Neural progenitor cell (in vitro differentiated cells): Measurements from ENCODE around the gene KIF21B. TPM values are rescaled to one million over a fixed set of nuclear protein-coding genes. Genes with fewer than 3 reads are reported as not detected.

Experiments used
- DNase-seq: peaks from one replicate; pipeline ENCODE4 v3.0.0-alpha.2; 2016; ENCODE audit warnings: low spot score
- H2AFZ ChIP-seq: fragments of 200-600 bp; sonication (generic); replicated peaks from 2 replicates; pipeline ENCODE4 v1.6.1; 2016; ENCODE audit warnings: antibody characterized with exemption
- H3F3A ChIP-seq: fragments of 200-600 bp; sonication (generic); 2 replicates; pipeline ENCODE4 v1.6.1; 2016; ENCODE audit warnings: antibody characterized with exemption, low read depth
- H3K27ac ChIP-seq: fragments of 200-600 bp; sonication (generic); 2 replicates; pipeline ENCODE4 v1.5.1; 2016; ENCODE audit warnings: mild to moderate bottlenecking
- H3K27me3 ChIP-seq: fragments of 200-600 bp; sonication (generic); 2 replicates; pipeline ENCODE4 v1.6.1; 2016; ENCODE audit warnings: mild to moderate bottlenecking, moderate library complexity
- H3K36me3 ChIP-seq: fragments of 200-600 bp; sonication (generic); 2 replicates; pipeline ENCODE4 v1.5.1; 2016
- H3K4me1 ChIP-seq: fragments of 200-600 bp; sonication (generic); 2 replicates; pipeline ENCODE4 v1.6.1; 2016; ENCODE audit warnings: mixed run types
- H3K4me2 ChIP-seq: fragments of 200-600 bp; sonication (generic); 2 replicates; pipeline ENCODE4 v1.6.1; 2016
- H3K4me3 ChIP-seq: fragments of 200-600 bp; sonication (generic); 2 replicates; pipeline ENCODE4 v1.5.1; 2016
- H3K79me2 ChIP-seq: fragments of 200-600 bp; sonication (generic); 2 replicates; pipeline ENCODE4 v1.6.1; 2016; ENCODE audit warnings: low read depth
- H3K9ac ChIP-seq: fragments of 200-600 bp; sonication (generic); 2 replicates; pipeline ENCODE4 v1.6.1; 2016
- H3K9me3 ChIP-seq: fragments of 200-600 bp; sonication (generic); 2 replicates; pipeline ENCODE4 v1.5.1; 2016; ENCODE audit warnings: low read depth
- H4K20me1 ChIP-seq: fragments of 200-600 bp; sonication (generic); 2 replicates; pipeline ENCODE4 v1.6.1; 2016; ENCODE audit warnings: low read depth
- H3K27ac Mint-ChIP-seq: 3 replicates; pipeline ENCODE4 v1.8.0; 2021; ENCODE audit warnings: mixed read lengths
- H3K27me3 Mint-ChIP-seq: 2 replicates; pipeline ENCODE4 v1.8.0; 2022; ENCODE audit warnings: low read depth, mild to moderate bottlenecking, inconsistent platforms, moderate library complexity, mixed read lengths; ENCODE audit not compliant: insufficient read depth
- H3K36me3 Mint-ChIP-seq: 3 replicates; pipeline ENCODE4 v1.8.0; 2021; ENCODE audit warnings: mixed read lengths
- H3K4me1 Mint-ChIP-seq: 3 replicates; pipeline ENCODE4 v1.8.0; 2021; ENCODE audit warnings: mixed read lengths
- H3K4me3 Mint-ChIP-seq: 3 replicates; pipeline ENCODE4 v1.8.0; 2021; ENCODE audit warnings: mild to moderate bottlenecking, moderate library complexity, mixed read lengths
- H3K9me3 Mint-ChIP-seq: 3 replicates; pipeline ENCODE4 v1.8.0; 2020; ENCODE audit warnings: mixed read lengths
- CTCF ChIP-seq: fragments of 200-600 bp; sonication (generic); IDR thresholded peaks from 2 replicates; pipeline ENCODE4 v1.5.1; 2017; ENCODE audit warnings: antibody characterized with exemption, mild to moderate bottlenecking
- EZH2 ChIP-seq: fragments of 200-600 bp; sonication (generic); IDR thresholded peaks from 2 replicates; pipeline ENCODE4 v1.6.1; 2017; ENCODE audit warnings: antibody characterized with exemption, mild to moderate bottlenecking, moderate library complexity
- EZH2phosphoT487 ChIP-seq: fragments of 200-600 bp; sonication (generic); IDR thresholded peaks from 2 replicates; pipeline ENCODE4 v1.6.1; 2017; ENCODE audit warnings: antibody characterized with exemption
- total RNA-seq: library from RNA; depleted of rRNA; stranded (reverse); fragments of >200 nt; gene quantifications from 2 replicates; pipeline ENCODE4 v1.2.3, GENCODE V29; 2015; ENCODE audit warnings: low replicate concordance

KIF21B gene
- total RNA-seq, 1 donor from 2014 or later, result 6.4 TPM

- H2AFZ ChIP-seq, result no peak overlapping the region
- no peak overlapping the region for H3K4me3 Mint-ChIP-seq
- H3K27ac ChIP-seq, result no peak overlapping the region
- H4K20me1 ChIP-seq, result no peaks in the 10 kb centered on the region
- no peak overlapping the region for H3K9ac ChIP-seq
- H3K4me1 Mint-ChIP-seq, result no peaks in the 10 kb centered on the region
- no peaks in the 10 kb centered on the region for H3K4me1 ChIP-seq
- H3K36me3 Mint-ChIP-seq, result peaks cover 19% of the 10 kb centered on the region
- no peak for DNase-seq
- H3K4me2 ChIP-seq, result no peak overlapping the region
- no peak overlapping the region for H3K27ac Mint-ChIP-seq
- H3K4me3 ChIP-seq, result no peak overlapping the region
- no peaks in the 10 kb centered on the region for H3F3A ChIP-seq
- no peaks in the 10 kb centered on the region for H3K9me3 ChIP-seq
- H3K79me2 ChIP-seq, result no peaks in the 10 kb centered on the region
- H3K27me3 Mint-ChIP-seq, result peaks cover 10% of the 10 kb centered on the region
- TF ChIP-seq EZH2phosphoT487 (no peak), CTCF (no peak), EZH2 (no peak)
- H3K36me3 ChIP-seq, result no peaks in the 10 kb centered on the region
- H3K27me3 ChIP-seq, result no peaks in the 10 kb centered on the region
- H3K9me3 Mint-ChIP-seq, result peaks cover 10% of the 10 kb centered on the region
Observed at GRCh38 chr1:200980452-200980772, 43.1 kb downstream of the KIF21B start.

- H2AFZ ChIP-seq, result no peak overlapping the region
- no peaks in the 10 kb centered on the region for H4K20me1 ChIP-seq
- H3K27ac ChIP-seq, result no peak overlapping the region
- peaks cover 10% of the 10 kb centered on the region for H3K9me3 Mint-ChIP-seq
- no peaks in the 10 kb centered on the region for H3K27me3 ChIP-seq
- TF ChIP-seq CTCF, result peak; percentile 78
- TF ChIP-seq EZH2, result no peak
- DNase-seq, result peak; percentile 74
- no peak overlapping the region for H3K4me2 ChIP-seq
- no peak overlapping the region for H3K4me3 ChIP-seq
- H3F3A ChIP-seq, result no peaks in the 10 kb centered on the region
- no peak overlapping the region for H3K4me3 Mint-ChIP-seq
- H3K36me3 Mint-ChIP-seq, result peaks cover 19% of the 10 kb centered on the region
- H3K27ac Mint-ChIP-seq, result no peak overlapping the region
- H3K27me3 Mint-ChIP-seq, result peaks cover 10% of the 10 kb centered on the region
- no peaks in the 10 kb centered on the region for H3K4me1 ChIP-seq
- no peaks in the 10 kb centered on the region for H3K79me2 ChIP-seq
- H3K36me3 ChIP-seq, result no peaks in the 10 kb centered on the region
- no peaks in the 10 kb centered on the region for H3K4me1 Mint-ChIP-seq
- no peak overlapping the region for H3K9ac ChIP-seq
- no peaks in the 10 kb centered on the region for H3K9me3 ChIP-seq
Observed at GRCh38 chr1:200979574-200980451, 43.7 kb downstream of the KIF21B start.

- no peak for TF ChIP-seq CTCF
- Mint-ChIP-seq H3K9me3 (peaks cover 10% of the 10 kb centered on the region), H3K4me1 (no peaks in the 10 kb centered on the region), H3K4me3 (no peak overlapping the region), H3K27ac (no peak overlapping the region), H3K27me3 (peaks cover 8% of the 10 kb centered on the region), H3K36me3 (peaks cover 19% of the 10 kb centered on the region)
- H4K20me1 ChIP-seq, result no peaks in the 10 kb centered on the region
- DNase-seq, result no peak
- H3K9ac ChIP-seq, result no peak overlapping the region
- H3K4me2 ChIP-seq, result no peak overlapping the region
- no peaks in the 10 kb centered on the region for H3F3A ChIP-seq
- no peak overlapping the region for H2AFZ ChIP-seq
- no peaks in the 10 kb centered on the region for H3K27me3 ChIP-seq
- no peaks in the 10 kb centered on the region for H3K4me1 ChIP-seq
- H3K4me3 ChIP-seq, result no peak overlapping the region
- no peaks in the 10 kb centered on the region for H3K79me2 ChIP-seq
- H3K27ac ChIP-seq, result no peak overlapping the region
- H3K36me3 ChIP-seq, result no peaks in the 10 kb centered on the region
- H3K9me3 ChIP-seq, result no peaks in the 10 kb centered on the region
Observed at GRCh38 chr1:200977071-200977754, 46.3 kb downstream of the KIF21B start.
